ENCODE data around the gene UHRF2. TPM values are rescaled to one million over a fixed set of nuclear protein-coding genes. Genes with fewer than 3 reads are reported as not detected.

UHRF2 gene
- total RNA-seq, 1 experiment from 2014 or later, result 45.2 TPM

DNA sequence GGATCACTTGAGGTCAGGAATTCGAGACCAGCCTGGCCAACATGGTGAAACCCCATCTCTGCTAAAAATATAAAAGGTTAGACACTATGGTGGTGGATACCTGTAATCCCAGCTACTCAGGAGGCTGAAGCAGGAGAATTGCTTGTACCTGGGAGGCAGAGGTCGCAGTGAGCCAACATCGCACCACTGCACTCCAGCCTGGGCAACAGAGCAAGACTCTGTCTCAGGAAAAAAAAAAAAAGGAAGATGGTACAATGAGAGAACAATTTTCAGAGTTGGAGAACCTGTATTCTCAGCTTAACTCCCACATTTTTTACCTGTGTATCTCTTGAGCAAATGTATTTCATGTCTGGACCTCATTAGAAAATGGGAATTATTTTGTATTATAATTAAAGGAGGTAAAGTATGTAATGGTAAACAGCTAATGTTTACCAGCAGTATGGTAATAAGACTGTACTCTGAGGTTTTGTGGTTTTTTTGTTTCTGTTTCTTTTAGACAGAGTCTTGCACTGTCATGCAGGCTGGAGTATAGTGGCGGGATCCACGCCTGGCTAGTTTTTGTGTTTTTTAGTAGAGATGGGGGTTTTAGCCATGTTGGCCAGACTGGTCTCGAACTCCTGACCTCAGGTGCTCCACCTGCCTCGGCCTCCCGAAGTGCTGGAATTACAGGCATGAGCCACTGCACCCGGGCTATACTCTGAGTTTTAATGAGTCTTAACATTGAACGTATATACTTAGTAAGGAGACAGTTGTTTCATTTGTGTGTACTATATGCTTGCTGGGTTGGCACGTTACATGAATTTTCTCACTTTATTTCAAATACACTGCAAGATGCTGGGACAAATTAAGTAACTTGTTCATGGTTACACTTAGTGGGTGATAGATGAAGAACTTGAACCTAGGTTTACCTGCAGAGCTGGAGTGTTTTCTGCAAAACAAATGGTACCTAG is 16.2 kb downstream of the UHRF2 start:
- Mint-ChIP-seq H3K27me3 (ENCODE audit: low read depth) (no peaks in the 10 kb centered on the region), H3K36me3 (ENCODE audit: insufficient read depth in 1 of 3, low read depth in 3 of 3) (peaks cover 5 to 23% (median 16%) of the 10 kb centered on the region in 3 experiments; a peak in 6 of 7 replicates), H3K9me3 (no peaks in the 10 kb centered on the region), H3K4me1 (peaks cover 12 to 15% of the 10 kb centered on the region in 2 experiments), H3K27ac (no peak overlapping the region), H3K4me3 (no peak overlapping the region)
- H2AK5ac ChIP-seq (ENCODE audit: insufficient read length, low read length), result no peak overlapping the region
- H3K9me3 ChIP-seq (ENCODE audit: control insufficient read depth, low read depth, low read length), result no peaks in the 10 kb centered on the region
- H3K4ac ChIP-seq (ENCODE audit: low read depth, low read length), result no peak overlapping the region
- no peak for DNase-seq
- TF ChIP-seq, protein P1, sequence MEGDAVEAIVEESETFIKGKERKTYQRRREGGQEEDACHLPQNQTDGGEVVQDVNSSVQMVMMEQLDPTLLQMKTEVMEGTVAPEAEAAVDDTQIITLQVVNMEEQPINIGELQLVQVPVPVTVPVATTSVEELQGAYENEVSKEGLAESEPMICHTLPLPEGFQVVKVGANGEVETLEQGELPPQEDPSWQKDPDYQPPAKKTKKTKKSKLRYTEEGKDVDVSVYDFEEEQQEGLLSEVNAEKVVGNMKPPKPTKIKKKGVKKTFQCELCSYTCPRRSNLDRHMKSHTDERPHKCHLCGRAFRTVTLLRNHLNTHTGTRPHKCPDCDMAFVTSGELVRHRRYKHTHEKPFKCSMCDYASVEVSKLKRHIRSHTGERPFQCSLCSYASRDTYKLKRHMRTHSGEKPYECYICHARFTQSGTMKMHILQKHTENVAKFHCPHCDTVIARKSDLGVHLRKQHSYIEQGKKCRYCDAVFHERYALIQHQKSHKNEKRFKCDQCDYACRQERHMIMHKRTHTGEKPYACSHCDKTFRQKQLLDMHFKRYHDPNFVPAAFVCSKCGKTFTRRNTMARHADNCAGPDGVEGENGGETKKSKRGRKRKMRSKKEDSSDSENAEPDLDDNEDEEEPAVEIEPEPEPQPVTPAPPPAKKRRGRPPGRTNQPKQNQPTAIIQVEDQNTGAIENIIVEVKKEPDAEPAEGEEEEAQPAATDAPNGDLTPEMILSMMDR (conservative IDR thresholded peaks at IDR 0.05), result no peak
- peaks cover 9% of the 10 kb centered on the region for H3K79me1 ChIP-seq (ENCODE audit: insufficient read depth, low read depth, low read length, poor library complexity, severe bottlenecking)
- H2BK5ac ChIP-seq (ENCODE audit: insufficient read length, low read length), result no peak overlapping the region
- H3K56ac ChIP-seq (ENCODE audit: insufficient read length, low read depth, low read length), result no peak overlapping the region
- no peak overlapping the region for H2BK120ac ChIP-seq (ENCODE audit: low read depth, low read length, poor library complexity, severe bottlenecking)
- H3K23me2 ChIP-seq (ENCODE audit: insufficient read length, low read depth, low read length, poor library complexity, severe bottlenecking), result no peaks in the 10 kb centered on the region
- H4K20me1 ChIP-seq (ENCODE audit: control insufficient read depth, insufficient read depth, insufficient read length), result no peaks in the 10 kb centered on the region
- H2BK15ac ChIP-seq (ENCODE audit: low read depth, low read length), result no peak overlapping the region
- no peak overlapping the region for H2BK12ac ChIP-seq (ENCODE audit: insufficient read length, low read depth, low read length)
- H4K5ac ChIP-seq (ENCODE audit: insufficient read length, low read depth, low read length), result no peak overlapping the region
- H3K4me1 ChIP-seq (ENCODE audit: insufficient read depth, low read length), result no peaks in the 10 kb centered on the region
- no CpG with 5 or more reads among the region's 11 CpGs for WGBS (ENCODE audit: extremely low coverage, insufficient read length, low lambda C conversion rate)
- no peak overlapping the region for H2AFZ ChIP-seq (ENCODE audit: low read length)
- no peak overlapping the region for H3K27ac ChIP-seq (ENCODE audit: insufficient read length, low read depth, low read length)
- H3T11ph ChIP-seq (ENCODE audit: low read length), result no peak overlapping the region
- H4K8ac ChIP-seq (replicated peaks; ENCODE audit: insufficient read length, low read depth, low read length), result no peak overlapping the region
- no peak overlapping the region for H4K91ac ChIP-seq (ENCODE audit: insufficient read length, low read depth, low read length)
- no peak overlapping the region for H3K23ac ChIP-seq (ENCODE audit: insufficient read length, low read depth, low read length)
- peaks cover 4% of the 10 kb centered on the region; the same call in 1 of the 2 replicates for H3K79me2 ChIP-seq (ENCODE audit: insufficient read depth, low read length)
- no peak overlapping the region for H3K9ac ChIP-seq (ENCODE audit: extremely low read depth, insufficient read length, low read length)
- no peaks in the 10 kb centered on the region for H3K27me3 ChIP-seq (ENCODE audit: insufficient read depth, low read length)
- H3K18ac ChIP-seq (ENCODE audit: insufficient read length, low read depth, low read length), result no peak overlapping the region
- no peak overlapping the region for H2BK20ac ChIP-seq (ENCODE audit: low read depth, low read length, poor library complexity, severe bottlenecking)
- no peak overlapping the region for H3K14ac ChIP-seq (ENCODE audit: insufficient read depth, low read length)
- H3K4me2 ChIP-seq (ENCODE audit: insufficient read depth, insufficient read length, low read length), result no peak overlapping the region
